ENCODE measurements around the gene TCN2.

DNA sequence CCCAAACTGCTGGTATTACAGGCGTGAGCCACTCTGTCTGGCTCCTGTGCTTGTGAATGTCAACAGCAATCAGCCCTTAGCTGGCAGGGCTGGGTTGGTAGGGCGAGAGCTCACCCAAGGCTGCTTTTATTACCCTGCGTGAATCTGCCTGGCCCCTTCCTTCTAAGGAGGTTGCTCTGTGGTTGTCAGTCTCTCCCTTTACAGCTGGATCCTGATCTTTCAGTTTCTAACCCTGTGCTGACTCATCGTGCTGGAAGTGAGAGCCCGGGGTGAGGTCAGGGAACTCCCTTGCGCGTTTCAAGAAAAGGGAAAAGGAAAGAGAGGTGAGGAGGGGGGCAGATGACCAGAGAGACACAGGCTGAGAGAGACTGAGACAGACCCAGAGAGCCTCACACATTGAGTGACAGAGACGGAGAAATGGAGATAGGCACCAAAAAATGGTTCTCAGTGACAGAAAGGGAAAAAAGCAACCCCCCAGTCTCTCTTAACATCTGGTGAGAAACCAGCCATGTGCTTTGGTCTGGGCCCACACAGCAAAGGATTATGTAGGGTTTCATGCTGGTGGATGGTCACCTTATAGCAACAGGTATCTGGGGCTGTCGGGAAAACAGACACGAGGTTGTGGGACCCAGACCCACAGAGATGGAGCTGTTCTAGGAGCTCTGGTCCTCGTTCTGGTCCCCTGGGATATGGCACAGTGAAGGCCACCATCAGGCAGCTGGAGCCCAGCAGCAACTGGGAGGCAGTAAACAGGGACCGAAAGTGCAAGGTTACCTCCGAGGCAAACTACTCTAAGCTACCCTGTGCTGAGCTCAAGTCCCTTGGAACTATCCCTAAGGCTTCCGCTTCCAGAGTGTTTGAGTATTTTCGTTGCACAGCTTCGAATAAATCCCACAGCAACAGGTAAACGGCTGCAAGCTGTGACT, 2.5 kb downstream of the TCN2 start:
- no peak for TF ChIP-seq CTCF (IDR thresholded peaks at IDR 0.05; ENCODE audit: low read depth, low read length, missing input control)
- TF ChIP-seq SP1 (IDR thresholded peaks at IDR 0.05), result no peak
- TF ChIP-seq MAX (IDR thresholded peaks at IDR 0.05), result no peak

Measured in liver (tissue), 3 donors.